Sigmoid colon (tissue), 4 donors: ENCODE measurements around the gene MNAT1.

Experiments
- CTCF ChIP-seq, 4 experiments: fragments of 450-650 bp in 3 of 4; fragments of 200-600 bp in 1 of 4; IDR thresholded peaks; one replicate each; pipeline ENCODE4 v1.5.1; 2016 to 2019; ENCODE audit warnings: antibody characterized with exemption in 4 of 4, mild to moderate bottlenecking in 3 of 4, moderate library complexity in 2 of 4
- EP300 ChIP-seq, 4 donors: sonication (generic); formaldehyde crosslinking; IDR thresholded peaks; one replicate each; pipeline ENCODE4 v1.6.1; 2017; ENCODE audit warnings: antibody characterized with exemption in 4 of 4

GRCh38 chr14:60975551-60975950 is 241.0 kb downstream of the MNAT1 start:
- TF ChIP-seq CTCF (IDR thresholded peaks at IDR 0.05) (no peak), EP300 (IDR thresholded peaks at IDR 0.05) (no peak)
